C4-2B (cell line): Measurements from ENCODE around the gene PHLPP2.

Experiments
- ZFX ChIP-seq: fragments of 450-650 bp; IDR thresholded peaks from 2 replicates; pipeline ENCODE4 v1.6.1; 2017
- TF ChIP-seq, protein P1 (sequence below): fragments of 450-650 bp; conservative IDR thresholded peaks from 2 replicates; pipeline ENCODE4 v1.5.1; 2017; ENCODE audit warnings: mild to moderate bottlenecking

DNA sequence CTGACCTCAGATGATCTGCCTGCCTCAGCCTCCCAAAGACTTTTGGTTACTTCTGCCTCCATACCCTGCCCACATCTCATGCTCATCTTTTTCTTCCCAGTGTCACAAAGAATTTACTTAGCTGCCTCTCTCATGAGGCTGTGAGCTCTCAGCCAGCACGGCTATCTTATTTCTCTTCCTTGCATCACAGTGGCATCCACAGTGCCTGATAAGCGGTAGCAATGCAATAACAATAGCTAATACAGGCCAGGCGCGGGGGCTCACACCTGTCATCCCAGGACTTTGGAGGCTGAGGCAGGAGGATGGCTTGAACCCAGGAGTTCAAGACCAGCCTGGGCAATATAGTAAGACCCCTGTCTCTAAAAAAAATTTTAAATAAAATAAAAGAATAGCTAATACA is 114.1 kb downstream of the PHLPP2 start:
- TF ChIP-seq, protein P1, sequence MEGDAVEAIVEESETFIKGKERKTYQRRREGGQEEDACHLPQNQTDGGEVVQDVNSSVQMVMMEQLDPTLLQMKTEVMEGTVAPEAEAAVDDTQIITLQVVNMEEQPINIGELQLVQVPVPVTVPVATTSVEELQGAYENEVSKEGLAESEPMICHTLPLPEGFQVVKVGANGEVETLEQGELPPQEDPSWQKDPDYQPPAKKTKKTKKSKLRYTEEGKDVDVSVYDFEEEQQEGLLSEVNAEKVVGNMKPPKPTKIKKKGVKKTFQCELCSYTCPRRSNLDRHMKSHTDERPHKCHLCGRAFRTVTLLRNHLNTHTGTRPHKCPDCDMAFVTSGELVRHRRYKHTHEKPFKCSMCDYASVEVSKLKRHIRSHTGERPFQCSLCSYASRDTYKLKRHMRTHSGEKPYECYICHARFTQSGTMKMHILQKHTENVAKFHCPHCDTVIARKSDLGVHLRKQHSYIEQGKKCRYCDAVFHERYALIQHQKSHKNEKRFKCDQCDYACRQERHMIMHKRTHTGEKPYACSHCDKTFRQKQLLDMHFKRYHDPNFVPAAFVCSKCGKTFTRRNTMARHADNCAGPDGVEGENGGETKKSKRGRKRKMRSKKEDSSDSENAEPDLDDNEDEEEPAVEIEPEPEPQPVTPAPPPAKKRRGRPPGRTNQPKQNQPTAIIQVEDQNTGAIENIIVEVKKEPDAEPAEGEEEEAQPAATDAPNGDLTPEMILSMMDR = no peak
- TF ChIP-seq ZFX = no peak
